IMR-90 (cell line): Measurements from ENCODE around the gene GSG1L. TPM values are rescaled to one million over a fixed set of nuclear protein-coding genes. Genes with fewer than 3 reads are reported as not detected.
"Not testable (repeated sequence)": the region's sequence is repeated elsewhere in the genome, so short reads cannot be mapped to it uniquely, and the experiment has no call there.

Experiments used
- ATAC-seq: fragments of 200-7000 bp; cut with Tn5 transposase; 2 replicates; pipeline ENCODE4 v1.9.1; 2020; ENCODE audit warnings: low read depth, mild to moderate bottlenecking, moderate library complexity
- BruUV-seq: library from RNA; stranded (reverse); fragments of 400-500 nt; replicated peaks from 2 replicates; lab custom pipeline; 2021; lab: Mats Ljungman, UMichigan
- CTCF ChIA-PET: fragments of 300-600 bp; formaldehyde crosslinking; extraction: SDS; loops from one replicate; lab custom pipeline; 2021; ENCODE audit warnings: antibody characterized with exemption; lab: Yijun Ruan, JAX
- POLR2A ChIA-PET: fragments of 300-600 bp; sonication (Branson Sonifier 250); formaldehyde crosslinking; loops from one replicate; lab custom pipeline; 2022; ENCODE audit warnings: antibody characterized with exemption; ENCODE audit not compliant: unreplicated experiment; lab: Charles Lee
- DNase-seq: peaks from one replicate; pipeline ENCODE4 v3.0.0; 2013
- H2AFZ ChIP-seq: replicated peaks from 2 replicates; pipeline ENCODE3; 2013; ENCODE audit warnings: low read length, mild to moderate bottlenecking; ENCODE audit not compliant: poor library complexity
- H2AK5ac ChIP-seq: 2 replicates; pipeline ENCODE4 v1.6.1; 2013; ENCODE audit warnings: low read depth, low read length, inconsistent platforms
- H2AK9ac ChIP-seq: replicated peaks from 2 replicates; pipeline ENCODE3; 2013; ENCODE audit warnings: mild to moderate bottlenecking, low read depth, low read length, moderate library complexity; ENCODE audit not compliant: poor library complexity
- H2BK120ac ChIP-seq: 2 replicates; pipeline ENCODE4 v1.6.1; 2013; ENCODE audit warnings: low read depth, low read length, inconsistent platforms
- H2BK15ac ChIP-seq: 3 replicates; pipeline ENCODE4 v1.6.1; 2013; ENCODE audit warnings: low read depth, low read length, inconsistent platforms
- H2BK20ac ChIP-seq: 2 replicates; pipeline ENCODE4 v1.6.1; 2013; ENCODE audit warnings: low read depth, mild to moderate bottlenecking, inconsistent platforms, low read length, moderate library complexity
- H2BK5ac ChIP-seq: 2 replicates; pipeline ENCODE4 v1.6.1; 2013; ENCODE audit warnings: mild to moderate bottlenecking, low read depth, low read length, inconsistent platforms; ENCODE audit not compliant: poor library complexity, severe bottlenecking
- H3K14ac ChIP-seq: replicated peaks from 2 replicates; pipeline ENCODE4 v1.6.1; 2013; ENCODE audit warnings: low read depth, low read length, inconsistent platforms
- H3K18ac ChIP-seq: 2 replicates; pipeline ENCODE4 v1.6.1; 2013; ENCODE audit warnings: low read depth, low read length, control low read depth
- H3K23ac ChIP-seq: 2 replicates; pipeline ENCODE4 v1.6.1; 2013; ENCODE audit warnings: low read depth, low read length, inconsistent platforms
- H3K27ac ChIP-seq: 2 replicates; pipeline ENCODE4 v1.5.1; 2013; ENCODE audit warnings: mild to moderate bottlenecking, control low read depth, low read length; ENCODE audit not compliant: insufficient read depth
- H3K27me3 ChIP-seq: 2 replicates; pipeline ENCODE4 v1.6.1; 2013; ENCODE audit warnings: low read length; ENCODE audit not compliant: control insufficient read depth, insufficient read depth
- H3K36me3 ChIP-seq: 2 replicates; pipeline ENCODE4 v1.6.1; 2013; ENCODE audit warnings: low read length, mixed read lengths; ENCODE audit not compliant: control insufficient read depth, insufficient read depth
- H3K4ac ChIP-seq: 2 replicates; pipeline ENCODE4 v1.6.1; 2013; ENCODE audit warnings: low read depth, low read length, inconsistent platforms
- H3K4me1 ChIP-seq: 2 replicates; pipeline ENCODE4 v1.6.1; 2013; ENCODE audit warnings: low read length, mixed read lengths; ENCODE audit not compliant: control insufficient read depth, insufficient read depth
- H3K4me2 ChIP-seq: 2 replicates; pipeline ENCODE4 v1.6.1; 2013; ENCODE audit warnings: low read depth, mild to moderate bottlenecking, control low read depth, low read length, moderate library complexity
- H3K4me3 ChIP-seq: 2 replicates; pipeline ENCODE4 v1.5.1; 2013; ENCODE audit warnings: low read depth, mild to moderate bottlenecking, control low read depth, low read length, moderate library complexity; ENCODE audit not compliant: insufficient read depth
- H3K56ac ChIP-seq: 2 replicates; pipeline ENCODE4 v1.6.1; 2013; ENCODE audit warnings: low read length, inconsistent platforms; ENCODE audit not compliant: insufficient read depth; ENCODE audit errors: extremely low read depth
- H3K79me1 ChIP-seq, 2 experiments: 2 replicates each; pipeline ENCODE4 v1.6.1; 2013; ENCODE audit warnings: low read length in 2 of 2, inconsistent platforms in 1 of 2, low read depth in 1 of 2
- H3K9ac ChIP-seq: 2 replicates; pipeline ENCODE4 v1.6.1; 2013; ENCODE audit warnings: low read depth, low read length, control low read depth
- H3K9me1 ChIP-seq: 2 replicates; pipeline ENCODE4 v1.6.1; 2013; ENCODE audit warnings: low read length, inconsistent platforms; ENCODE audit not compliant: insufficient read depth
- H3K9me3 ChIP-seq: 2 replicates; pipeline ENCODE4 v1.6.1; 2013; ENCODE audit warnings: low read length; ENCODE audit not compliant: control insufficient read depth, insufficient read depth
- H4K20me1 ChIP-seq: 2 replicates; pipeline ENCODE4 v1.6.1; 2013; ENCODE audit warnings: low read length, inconsistent platforms; ENCODE audit not compliant: insufficient read depth
- H4K5ac ChIP-seq: 2 replicates; pipeline ENCODE4 v1.6.1; 2013; ENCODE audit warnings: mild to moderate bottlenecking, low read depth, low read length, control low read depth
- H4K8ac ChIP-seq, 2 experiments: 2 replicates each; pipeline ENCODE4 v1.6.1; 2013; ENCODE audit warnings: low read depth in 2 of 2, low read length in 2 of 2, control low read depth in 1 of 2, inconsistent platforms in 1 of 2
- H4K91ac ChIP-seq: 2 replicates; pipeline ENCODE4 v1.6.1; 2013; ENCODE audit warnings: low read depth, low read length, inconsistent platforms; ENCODE audit not compliant: insufficient read depth
- WGBS, 2 experiments: methylation state at CpG; one replicate each; pipeline versions ENCODE4 v1.1.5 to v1.1.7; 2013; ENCODE audit warnings: missing lambda C conversion rate in 2 of 2; ENCODE audit not compliant: insufficient read length in 1 of 2; ENCODE audit errors: extremely low coverage in 2 of 2; 5-methylcytosine and 5-hydroxymethylcytosine counted together
- dilution Hi-C: fragments of 300-500 bp; cut with HindIII; formaldehyde crosslinking; loops from one replicate; pipeline ENCODE4 v1.14.3; 2018; ENCODE audit warnings: low sequenced_read_pairs; ENCODE audit not compliant: unreplicated experiment
- in situ Hi-C: fragments of 300-500 bp; cut with MboI; formaldehyde crosslinking; loops from 3 replicates; pipeline ENCODE4 v1.14.3; 2019; ENCODE audit warnings: low sequenced_read_pairs, inconsistent platforms, mixed read lengths
- intact Hi-C: fragments of 100-400 bp; cut with micrococcal nuclease; formaldehyde crosslinking; loops from 2 replicates; pipeline ENCODE4 v1.10.0; 2022
- polyA plus RNA-seq, 3 experiments: library from polyadenylated mRNA; depleted of rRNA; stranded (reverse); fragments of >200 nt; gene quantifications; 2 replicates each; pipeline ENCODE4 v1.2.3, GENCODE V29; 2012; ENCODE audit warnings: low replicate concordance in 1 of 3
- total RNA-seq: library from RNA; depleted of rRNA; stranded (reverse); fragments of >200 nt; gene quantifications from 2 replicates; pipeline ENCODE4 v1.2.3, GENCODE V29; 2012

Gene GSG1L
- total and polyA plus RNA-seq, 2 of the 4 experiments (the other 2 are of a cell fraction): not detected

DNA sequence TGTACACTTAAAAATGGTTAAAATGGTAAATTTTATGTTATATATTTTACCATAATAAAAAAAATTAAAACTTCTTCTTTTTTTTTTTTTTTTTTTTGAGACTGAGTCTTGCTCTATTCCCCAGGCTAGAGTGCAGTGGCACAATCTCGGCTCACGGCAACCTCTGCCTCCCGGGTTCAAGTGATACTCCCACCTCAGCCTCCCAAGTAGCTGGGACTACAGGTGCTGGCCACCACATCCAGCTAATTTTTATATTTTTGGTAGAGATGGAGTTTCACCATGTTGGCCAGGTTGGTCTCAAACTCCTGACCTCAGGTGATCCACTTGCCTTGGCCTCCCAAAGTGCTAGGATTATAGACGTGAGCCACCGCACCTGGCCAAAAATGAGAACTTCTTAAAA lies 121.4 kb downstream of the GSG1L start:
- ATAC-seq, H3K23ac ChIP-seq, H3K79me1 ChIP-seq, H3K14ac ChIP-seq, in situ Hi-C loops, H2BK5ac ChIP-seq, DNase-seq, H2AK9ac ChIP-seq, H2BK120ac ChIP-seq, CTCF ChIA-PET, H3K4ac ChIP-seq, dilution Hi-C loops, H4K91ac ChIP-seq, H4K5ac ChIP-seq, H4K20me1 ChIP-seq, H3K27ac ChIP-seq, H2BK15ac ChIP-seq, H4K8ac ChIP-seq, H3K4me1 ChIP-seq, H3K36me3 ChIP-seq, BruUV-seq, H3K56ac ChIP-seq, H3K4me2 ChIP-seq, H3K18ac ChIP-seq, H2BK20ac ChIP-seq, H2AK5ac ChIP-seq, H3K9me1 ChIP-seq, H3K27me3 ChIP-seq, H3K9me3 ChIP-seq, H2AFZ ChIP-seq, H3K9ac ChIP-seq, intact Hi-C loops, H3K4me3 ChIP-seq, POLR2A ChIA-PET: not testable (repeated sequence)
- WGBS, 2 experiments: no CpG with 5 or more reads among the region's 5 CpGs
